Stimulated activated CD4-positive, alpha-beta T cell treated with anti-CD3 and anti-CD28 coated beads, TNF-alpha, amount 100 ng/mL, for 4 hours (primary cell): ENCODE data around the gene NOC2L.

Source experiments
- DNase-seq, 3 experiments: peaks; one replicate each; pipeline ENCODE4 v3.0.0-alpha.2; 2020; ENCODE audit warnings: low read depth in 3 of 3

Gene NOC2L

DNA sequence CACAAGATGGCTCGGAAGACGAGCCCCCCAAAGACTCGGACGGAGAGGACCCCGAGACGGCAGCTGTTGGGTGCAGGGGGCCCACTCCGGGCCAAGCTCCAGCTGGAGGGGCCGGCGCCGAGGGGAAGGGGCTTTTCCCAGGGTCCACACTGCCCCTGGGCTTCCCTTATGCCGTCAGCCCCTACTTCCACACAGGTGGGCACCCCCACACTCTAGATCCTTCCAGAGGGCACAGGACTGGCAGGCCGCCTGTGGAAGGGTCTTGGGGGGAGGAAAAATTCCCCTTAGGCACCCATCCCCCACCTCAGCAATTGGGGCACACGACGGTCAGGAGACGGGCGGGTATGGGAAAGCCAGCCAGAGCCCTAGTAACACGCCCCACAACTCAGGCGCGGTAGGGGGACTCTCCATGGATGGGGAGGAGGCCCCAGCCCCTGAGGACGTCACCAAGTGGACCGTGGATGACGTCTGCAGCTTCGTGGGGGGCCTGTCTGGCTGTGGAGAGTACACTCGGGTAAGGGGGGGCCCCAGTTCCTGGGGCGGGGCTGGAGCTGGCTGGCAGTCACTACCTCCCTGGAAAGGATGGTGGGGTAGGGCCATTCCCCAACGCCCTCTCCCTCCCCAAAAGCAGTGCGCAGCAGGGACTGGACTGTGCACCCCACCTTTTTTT, 16.1 kb downstream of the NOC2L start:
- no peak for DNase-seq

DNA sequence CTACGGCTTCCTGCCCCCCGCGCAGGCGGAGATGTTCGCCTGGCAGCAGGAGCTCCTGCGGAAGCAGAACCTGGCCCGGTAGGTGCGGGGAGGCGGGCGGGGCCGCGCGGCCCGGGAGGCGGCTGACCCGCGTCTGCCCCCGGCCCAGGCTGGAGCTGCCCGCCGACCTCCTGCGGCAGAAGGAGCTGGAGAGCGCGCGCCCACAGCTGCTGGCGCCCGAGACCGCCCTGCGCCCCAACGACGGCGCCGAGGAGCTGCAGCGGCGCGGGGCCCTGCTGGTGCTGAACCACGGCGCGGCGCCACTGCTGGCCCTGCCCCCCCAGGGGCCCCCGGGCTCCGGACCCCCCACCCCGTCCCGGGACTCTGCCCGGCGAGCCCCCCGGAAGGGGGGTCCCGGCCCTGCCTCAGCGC, 16.6 kb downstream of the NOC2L start:
- no peak for DNase-seq

DNA sequence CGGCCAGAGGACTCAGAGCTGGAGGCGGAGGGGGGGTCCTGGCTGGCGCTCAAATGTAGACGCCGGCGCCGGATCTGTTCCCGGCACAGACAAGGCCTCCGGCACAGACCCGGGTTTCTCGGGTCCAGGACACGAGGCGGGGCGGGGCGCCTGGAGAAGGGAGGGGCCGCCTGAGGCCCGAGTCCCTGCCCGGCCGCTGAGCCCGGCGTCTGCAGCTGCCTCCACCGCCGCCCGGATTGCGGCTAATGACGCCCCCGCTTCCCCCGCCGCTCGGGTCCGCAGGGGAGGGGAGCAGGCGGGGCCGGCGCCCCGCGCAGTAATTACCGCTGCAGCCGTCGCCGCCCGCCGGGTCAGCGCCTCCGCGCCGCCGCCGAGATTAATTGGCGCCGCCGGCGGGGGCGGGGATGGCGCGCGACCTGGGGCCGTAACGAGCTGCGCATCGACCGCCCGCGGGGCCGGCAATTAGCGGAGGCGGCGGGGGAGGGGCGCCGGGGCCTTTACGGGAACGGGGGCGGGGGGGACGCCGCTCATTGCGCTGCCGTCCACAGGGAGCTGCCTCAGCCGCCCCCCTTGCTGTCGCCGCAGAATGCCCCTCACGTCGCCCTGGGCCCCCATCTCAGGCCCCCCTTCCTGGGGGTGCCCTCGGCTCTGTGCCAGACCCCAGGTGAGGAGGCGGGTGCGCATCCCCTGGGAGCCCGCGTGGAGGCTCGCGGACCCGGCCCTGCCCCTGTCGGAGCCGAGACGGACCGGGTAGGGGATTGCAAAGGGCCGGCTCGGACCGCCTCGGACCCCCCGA, 17.3 kb downstream of the NOC2L start:
- DNase-seq, result no peak

DNA sequence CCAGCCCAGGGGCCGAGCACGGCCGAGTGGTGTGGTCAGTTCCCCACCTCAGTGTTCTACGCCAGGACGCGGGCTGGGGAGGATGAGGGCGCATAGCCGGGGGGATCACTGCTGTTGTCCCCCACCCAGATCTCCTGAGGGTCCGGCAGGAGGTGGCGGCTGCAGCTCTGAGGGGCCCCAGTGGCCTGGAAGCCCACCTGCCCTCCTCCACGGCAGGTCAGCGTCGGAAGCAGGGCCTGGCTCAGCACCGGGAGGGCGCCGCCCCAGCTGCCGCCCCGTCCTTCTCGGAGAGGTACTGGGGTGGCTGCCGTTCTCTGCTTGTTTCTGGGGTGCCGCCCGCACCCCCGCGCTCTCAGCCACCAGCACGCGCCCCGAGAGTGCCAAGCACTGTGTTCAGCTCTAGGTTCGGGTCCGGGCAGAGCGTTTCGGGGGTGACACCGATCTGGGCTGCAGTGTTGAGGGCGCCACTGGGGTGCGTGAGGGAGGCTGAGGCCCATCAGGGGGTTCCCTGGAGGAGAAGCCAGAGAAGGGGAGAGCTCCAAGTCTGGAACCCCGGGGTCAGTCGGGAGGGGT, 18.0 kb downstream of the NOC2L start:
- no peak for DNase-seq

DNA sequence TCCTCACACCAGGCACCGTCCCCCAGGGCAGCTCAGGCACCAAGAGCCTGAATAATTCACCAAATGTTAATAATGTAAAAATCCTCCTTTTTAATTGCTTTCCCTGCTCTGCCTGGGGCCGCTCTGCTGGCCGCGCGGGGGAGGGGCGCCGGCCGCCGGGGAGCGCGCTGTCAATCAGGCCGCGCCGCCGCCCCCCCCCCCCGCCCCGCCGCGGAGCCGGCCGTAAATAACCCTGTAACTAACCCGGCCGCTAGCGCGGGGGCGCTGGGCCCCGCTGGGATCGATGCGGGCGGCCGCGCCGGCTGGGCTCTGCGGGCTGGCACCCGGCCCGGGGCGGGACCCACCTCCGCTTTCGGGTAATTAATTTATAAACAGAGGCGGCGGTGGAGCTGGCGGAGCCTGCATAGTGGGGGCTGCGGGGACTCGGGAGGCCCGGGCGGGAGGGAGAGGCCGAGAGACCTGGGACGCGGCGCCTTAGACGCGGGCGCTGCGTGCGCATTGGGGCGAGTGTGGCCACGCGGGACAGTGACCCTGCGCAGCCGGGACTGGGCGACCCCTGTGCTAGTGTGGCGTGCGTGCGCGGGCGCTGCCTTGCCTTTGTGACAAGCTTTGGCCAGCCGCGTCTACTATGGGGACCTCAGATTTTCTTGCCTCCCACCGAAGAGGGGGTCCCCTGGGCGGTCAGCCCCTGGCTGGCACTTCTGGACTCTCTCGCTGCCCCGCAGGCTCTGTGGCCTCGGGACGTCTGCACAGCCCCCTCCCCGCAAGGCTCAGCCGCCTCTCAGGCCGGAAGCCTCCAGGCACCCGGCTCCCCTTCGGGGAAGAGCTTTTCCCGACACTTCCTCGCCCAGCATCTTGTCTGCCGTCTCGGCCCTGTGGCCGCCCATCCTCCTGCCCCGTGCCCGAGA, 18.7 kb downstream of the NOC2L start:
- DNase-seq, result no peak

DNA sequence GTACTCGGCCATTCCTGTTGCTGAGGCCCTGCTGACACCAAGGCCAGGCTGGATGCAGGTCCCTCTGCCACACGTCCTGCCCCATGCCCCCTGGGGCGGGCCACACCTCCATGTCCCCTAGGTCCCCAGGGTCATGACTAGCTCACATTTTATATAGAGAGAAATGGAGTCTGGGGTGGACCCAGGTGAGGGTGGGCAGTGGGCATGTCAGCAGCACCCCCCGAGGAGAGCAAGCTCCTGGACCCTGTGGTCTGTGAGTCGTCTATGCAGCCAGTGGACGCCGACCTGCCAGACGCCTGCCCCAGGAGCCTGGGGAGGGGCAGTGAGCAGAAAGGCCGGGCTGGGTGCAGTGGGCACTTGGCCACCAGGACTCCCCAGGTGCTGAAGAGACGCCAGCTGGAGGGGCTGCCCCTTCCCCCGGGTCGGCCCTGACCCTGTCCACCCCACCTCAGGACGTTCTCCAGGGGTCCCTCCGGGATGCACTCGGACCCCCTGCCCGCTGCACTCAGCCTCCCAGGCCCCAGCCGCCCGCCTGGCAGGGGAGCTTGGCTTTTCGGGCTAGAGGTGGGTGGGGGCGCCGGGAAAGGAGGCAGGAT, 19.4 kb downstream of the NOC2L start:
- DNase-seq, result no peak

DNA sequence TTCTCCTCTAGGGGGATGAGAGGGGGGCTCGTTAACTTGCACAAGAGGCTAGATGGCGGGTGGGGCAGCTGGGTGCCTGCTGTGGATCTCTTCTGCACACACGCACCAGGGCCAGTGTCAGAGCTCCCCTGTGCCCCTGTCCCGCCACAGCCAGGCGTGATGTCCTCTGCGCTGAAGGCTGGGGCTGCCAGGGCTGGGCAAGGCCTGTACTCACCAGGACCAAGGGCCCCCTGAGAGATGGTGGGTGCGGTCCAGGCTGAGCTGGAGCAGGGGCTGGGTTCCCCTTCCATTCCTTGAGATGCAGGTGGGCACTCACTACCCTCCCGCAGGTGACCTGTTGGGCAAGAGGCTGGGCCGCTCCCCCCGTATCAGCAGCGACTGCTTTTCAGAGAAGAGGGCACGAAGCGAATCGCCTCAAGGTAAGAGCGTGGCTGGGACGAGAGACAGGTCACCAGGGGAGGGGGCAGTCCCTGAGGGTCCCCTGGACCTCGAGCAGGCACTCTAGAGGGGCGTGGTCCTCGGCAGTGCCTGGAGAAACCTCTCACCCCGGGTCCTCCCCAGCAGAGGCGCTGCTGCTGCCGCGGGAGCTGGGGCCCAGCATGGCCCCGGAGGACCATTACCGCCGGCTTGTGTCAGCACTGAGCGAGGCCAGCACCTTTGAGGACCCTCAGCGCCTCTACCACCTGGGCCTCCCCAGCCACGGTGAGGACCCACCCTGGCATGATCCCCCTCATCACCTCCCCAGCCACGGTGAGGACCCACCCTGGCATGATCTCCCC, 20.2 kb downstream of the NOC2L start:
- DNase-seq, result no peak

DNA sequence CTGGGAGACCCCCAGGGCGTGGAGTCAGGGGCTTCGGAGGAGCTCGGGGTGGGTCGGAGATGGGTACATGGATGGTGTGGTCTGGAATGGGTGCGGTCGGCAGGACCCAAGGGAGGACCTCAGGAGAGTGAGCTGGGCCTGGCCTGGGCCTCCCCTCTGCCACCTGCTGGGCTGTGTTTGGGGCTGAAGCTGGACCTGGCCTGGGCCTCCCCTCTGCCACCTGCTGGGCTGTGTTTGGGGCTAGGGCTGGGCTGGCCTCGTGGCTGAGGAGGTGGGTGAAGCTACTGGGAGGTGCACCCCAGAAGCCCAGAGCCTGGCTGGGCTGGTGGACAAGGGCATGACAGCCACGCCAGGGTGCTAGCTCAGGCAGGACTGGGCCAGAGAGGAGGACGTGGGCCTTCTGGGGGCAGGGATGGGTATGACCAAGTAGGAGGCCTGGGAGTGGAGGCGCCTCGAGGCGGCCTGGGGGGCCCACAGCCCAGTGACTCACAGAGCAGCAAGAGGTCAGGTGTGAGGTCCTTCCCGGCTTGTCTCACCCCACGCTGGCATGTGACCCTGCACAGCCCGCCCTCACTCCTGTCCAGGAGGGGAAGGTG, 20.9 kb downstream of the NOC2L start:
- DNase-seq, result no peak

DNA sequence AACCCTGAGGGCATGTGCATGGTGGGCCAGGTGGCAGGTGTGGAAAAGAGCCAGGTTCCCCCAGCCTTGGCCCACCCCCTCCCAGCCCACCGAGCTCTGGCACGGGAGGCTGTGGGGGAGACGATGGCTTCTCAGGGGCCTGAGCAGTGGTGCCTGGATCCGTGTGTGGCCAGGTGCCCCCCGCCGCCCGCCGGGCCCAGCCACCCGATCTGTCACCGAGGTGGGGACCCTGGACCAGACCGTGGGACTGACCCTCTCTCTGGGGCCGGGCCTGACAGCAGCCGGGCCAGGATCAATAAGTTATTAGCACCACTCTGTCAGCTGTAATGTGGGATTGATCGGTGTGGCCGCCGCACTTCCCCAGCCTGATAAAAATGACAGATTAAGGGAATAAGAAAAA, 21.5 kb downstream of the NOC2L start:
- DNase-seq, result no peak

DNA sequence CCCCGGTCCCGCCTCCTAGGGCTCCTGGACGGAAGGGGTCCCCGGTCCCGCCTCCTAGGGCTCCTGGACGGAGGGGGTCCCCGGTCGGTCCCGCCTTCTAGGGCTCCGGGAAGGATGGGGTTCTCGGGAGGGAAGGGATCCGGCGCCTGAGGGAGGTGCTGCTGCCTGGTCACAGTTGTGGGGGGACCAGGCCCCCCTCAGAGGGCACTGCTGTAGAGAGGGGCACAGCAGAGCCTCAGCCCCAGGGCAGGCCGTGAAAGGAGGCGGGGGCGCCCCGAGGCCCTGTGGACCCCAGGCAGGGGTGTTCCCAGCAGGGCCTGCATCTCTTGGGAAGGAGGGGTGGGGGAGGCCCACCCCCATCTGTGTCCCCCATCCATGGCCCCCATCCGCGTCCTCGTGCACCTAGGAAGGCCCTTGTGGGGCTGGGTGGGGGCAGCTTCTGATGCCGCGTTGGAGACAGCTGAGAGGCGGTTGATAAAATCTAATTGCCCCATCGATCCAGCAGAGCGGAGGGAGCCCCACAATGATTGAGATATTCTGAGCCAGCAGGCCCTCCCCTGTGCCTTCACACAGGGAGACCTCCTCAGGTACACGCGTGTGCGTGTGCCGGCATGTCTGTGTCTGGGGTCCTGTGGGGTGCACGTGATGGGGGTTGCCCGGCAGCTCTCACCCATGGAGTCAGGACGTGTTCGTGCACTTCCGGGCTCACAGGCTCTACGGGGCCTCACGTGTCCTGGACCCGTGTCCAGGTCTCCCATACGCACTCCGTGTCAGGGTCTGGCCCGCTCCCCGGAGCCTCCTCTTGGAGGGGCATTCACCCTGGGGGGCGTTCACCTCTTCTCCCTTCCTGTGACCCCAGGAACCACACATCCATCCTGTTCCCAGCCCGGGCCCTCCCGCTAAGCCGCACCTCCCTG, 22.4 kb downstream of the NOC2L start:
- no peak for DNase-seq

DNA sequence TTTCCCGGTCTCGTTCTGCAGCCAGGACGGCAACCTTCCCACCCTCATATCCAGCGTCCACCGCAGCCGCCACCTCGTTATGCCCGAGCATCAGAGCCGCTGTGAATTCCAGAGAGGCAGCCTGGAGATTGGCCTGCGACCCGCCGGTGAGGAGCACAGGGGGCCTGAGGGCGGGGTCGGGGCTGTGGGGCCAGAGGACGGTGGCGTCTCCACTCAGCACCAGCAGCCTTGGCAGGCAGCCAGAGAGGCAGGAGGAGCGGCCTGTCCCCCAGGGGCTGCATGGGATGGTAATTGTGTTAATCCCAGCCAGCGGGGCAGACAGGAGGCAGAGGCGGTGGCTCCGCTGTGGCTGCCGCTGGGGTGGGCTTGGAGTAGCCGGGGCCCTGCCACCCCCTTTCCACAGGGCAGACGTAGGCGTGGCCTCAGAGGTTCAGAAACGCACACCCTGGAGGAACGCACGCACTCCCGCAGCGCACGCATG, 23.3 kb downstream of the NOC2L start:
- DNase-seq, result no peak

DNA sequence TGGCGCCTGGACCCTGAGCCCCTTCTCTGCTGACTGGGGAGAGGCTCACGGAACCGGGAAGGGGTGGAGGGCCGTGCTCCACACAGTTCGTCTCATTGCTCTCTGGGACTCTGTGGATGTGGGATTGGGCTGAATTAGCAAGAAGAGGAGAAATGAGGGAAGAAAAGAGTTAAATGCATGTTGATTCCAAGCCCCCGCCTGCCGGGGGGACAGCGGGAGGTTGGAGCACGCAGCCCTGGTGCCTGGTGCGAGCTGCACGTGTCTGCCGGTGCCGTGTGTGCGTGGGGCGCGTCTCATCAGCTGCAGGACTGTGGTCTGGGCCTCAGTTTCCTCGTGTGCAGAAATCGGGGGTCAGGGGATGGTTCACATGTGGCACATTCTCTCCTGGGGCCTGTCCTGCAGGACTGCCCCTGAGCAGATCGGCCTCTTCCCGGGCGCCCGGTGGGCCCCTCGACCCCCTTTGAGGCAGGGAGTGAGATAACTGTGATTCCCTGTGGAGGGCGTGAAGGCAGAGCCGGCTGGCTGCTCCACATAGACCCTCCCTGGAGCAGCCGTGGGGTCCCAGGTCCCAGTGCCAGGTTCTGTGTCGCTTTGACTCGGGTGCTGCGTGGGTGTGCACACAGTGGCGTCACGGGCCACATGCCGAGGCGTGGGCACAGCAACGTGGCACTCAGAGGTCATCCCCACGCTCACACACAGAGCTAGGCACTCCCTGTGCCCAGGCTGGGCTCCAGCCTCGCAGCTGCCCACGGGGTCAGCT, 23.9 kb downstream of the NOC2L start:
- no peak for DNase-seq

DNA sequence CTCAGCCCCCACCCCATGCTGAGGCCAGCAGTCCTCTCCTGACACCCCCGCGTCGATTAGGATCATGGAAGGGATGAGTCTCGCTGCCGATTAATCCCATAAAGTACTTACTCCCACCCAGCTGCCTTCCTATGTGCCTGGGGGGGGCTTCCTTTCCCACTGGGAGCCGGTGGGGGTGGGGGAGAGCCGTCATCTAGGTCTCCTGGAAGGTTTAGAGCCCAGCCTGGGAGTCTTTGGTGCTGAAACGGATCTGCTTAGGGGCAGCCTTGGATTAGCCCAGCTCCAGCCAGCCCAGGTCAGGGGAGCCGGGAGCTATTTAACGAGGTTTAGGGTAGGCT, 25.5 kb downstream of the NOC2L start:
- DNase-seq, result no peak

DNA sequence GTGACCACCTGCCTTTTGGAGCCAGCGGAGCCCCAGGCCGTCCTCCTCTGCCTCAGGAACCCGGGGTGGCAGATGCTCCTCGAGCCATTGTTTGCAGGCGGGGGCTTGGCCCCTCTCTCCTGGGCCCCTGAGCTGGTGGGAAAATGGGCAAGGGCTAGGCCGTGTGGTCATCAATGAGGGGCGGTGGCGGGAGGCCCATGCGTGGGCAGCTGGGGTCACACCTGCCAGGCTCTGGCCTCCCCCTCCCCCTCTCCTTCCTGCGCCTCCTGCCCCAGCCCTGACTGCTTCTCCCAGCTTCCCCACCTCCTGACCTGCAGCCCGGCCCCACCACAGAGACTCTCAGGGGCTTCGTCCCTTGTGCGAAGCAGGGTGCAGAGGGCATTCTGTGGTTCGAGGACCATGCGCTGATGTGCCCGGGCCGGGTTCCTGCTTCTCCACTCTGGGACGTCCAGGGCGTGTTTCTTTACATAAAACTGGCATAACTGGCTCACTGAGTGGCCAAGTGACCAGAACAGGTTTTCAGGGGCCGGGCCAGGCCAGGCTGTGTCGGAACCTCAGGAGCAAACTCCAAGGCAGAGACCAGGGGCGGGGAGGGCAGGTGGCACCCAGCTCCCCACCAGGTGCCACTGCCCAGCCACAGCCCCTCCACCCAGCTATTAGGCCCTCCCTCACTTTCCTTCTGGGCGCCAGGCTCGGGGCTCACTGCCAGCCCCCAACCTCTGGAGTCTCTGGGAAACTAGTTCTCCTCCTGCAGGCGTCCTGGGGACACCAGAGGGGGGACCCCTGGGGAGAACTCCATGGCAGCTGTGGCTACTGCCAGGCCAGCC, 26.1 kb downstream of the NOC2L start:
- DNase-seq, result no peak

DNA sequence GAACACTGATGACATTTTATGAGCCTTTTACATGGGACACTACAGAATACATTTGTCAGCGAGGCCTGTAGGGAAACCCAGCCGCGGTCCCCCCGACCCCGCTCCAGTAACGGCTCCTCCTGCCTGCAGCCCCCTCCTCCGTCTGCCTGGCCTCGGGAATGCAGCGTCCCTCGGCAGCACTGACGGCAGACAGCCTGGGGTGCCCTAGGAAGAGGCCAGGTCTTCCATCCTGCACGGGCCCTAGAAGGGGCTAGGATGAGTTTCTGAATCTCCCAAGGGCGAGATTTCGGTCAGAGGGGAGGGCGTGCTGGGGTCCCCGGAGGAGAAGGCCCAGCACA, 26.9 kb downstream of the NOC2L start:
- no peak for DNase-seq

DNA sequence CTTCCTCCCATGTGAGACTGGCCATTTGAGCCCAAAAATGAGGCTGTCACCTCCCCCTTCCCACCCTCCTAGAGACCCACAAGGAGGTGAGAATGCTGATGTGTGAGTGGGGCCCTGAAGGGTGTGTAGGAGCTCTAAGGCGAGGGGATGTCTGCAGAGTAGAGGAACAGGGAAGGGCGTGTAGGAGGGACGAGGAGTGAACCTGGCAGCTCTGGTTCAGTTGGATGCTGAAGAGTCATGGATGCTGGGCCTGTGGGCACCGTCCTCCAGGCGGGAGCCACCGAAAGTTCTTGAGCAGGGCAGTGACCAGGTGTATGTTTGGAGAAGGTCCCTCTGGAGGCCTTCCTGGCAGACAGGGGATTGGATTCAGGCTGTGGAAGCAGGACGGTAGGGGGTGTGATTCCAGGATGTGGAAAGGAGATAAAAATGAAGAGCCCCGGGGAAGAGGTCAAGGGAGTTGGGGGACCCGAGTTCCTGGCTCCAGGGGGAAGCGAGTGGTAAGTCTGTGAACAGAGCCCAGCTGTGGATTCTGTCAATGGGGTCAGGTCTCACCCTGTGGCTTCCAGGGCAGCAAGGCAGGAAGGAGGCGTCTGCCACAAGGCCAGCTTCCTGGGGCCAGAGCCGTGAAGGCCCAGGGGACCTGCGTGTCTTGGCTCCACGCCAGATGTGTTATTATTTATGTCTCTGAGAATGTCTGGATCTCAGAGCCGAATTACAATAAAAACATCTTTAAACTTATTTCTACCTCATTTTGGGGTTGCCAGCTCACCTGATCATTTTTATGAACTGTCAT, 27.5 kb downstream of the NOC2L start:
- no peak for DNase-seq

DNA sequence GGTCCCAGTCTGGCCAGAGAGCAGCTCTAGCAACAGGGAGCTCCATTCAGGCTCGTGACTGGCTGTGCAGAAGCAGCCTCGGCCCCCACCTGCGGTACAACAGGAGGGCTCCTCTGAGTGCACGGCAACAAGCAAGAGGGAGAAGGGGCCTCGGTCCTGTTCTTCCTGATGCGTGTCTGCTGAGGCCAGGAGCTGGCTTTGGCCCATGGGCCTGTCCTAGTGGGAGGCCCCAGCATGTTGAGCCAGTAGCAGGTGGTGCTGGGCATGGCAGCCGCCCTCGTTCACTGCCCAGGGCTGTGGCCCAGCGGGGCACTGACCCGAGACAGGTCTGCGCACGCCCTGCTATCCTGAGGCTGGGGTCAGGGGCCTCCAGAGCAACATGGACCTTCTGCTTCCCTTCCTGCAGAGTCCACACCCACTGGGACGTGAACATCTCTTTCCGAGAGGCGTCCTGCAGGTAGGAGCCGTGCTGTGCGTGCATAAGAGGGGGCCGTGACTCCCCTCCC, 28.4 kb downstream of the NOC2L start:
- DNase-seq, result no peak
